MM.1S (cell line): ENCODE data around the gene USP54.

Source experiments
- CTCF ChIP-seq: fragments of 300-600 bp; sonication (generic); IDR thresholded peaks from 2 replicates; pipeline ENCODE4 v1.5.1; 2016; ENCODE audit warnings: antibody characterized with exemption, low read length, mixed read lengths
- EZH2 ChIP-seq: fragments of 300-600 bp; sonication (generic); optimal IDR thresholded peaks from 2 replicates; pipeline ENCODE3; 2017; ENCODE audit warnings: low read depth, mild to moderate bottlenecking, antibody characterized with exemption, low read length, mixed read lengths
- EZH2phosphoT487 ChIP-seq: fragments of 300-600 bp; sonication (generic); IDR thresholded peaks from 2 replicates; pipeline ENCODE4 v1.6.1; 2018; ENCODE audit warnings: antibody characterized with exemption, low read length

GRCh38 chr10:73585327-73585726, 5.8 kb downstream of the USP54 start:
- no peak for TF ChIP-seq EZH2
- no peak for TF ChIP-seq CTCF
- TF ChIP-seq EZH2phosphoT487: no peak
